Measurements from ENCODE around the gene PEAR1.

Gene PEAR1

DNA sequence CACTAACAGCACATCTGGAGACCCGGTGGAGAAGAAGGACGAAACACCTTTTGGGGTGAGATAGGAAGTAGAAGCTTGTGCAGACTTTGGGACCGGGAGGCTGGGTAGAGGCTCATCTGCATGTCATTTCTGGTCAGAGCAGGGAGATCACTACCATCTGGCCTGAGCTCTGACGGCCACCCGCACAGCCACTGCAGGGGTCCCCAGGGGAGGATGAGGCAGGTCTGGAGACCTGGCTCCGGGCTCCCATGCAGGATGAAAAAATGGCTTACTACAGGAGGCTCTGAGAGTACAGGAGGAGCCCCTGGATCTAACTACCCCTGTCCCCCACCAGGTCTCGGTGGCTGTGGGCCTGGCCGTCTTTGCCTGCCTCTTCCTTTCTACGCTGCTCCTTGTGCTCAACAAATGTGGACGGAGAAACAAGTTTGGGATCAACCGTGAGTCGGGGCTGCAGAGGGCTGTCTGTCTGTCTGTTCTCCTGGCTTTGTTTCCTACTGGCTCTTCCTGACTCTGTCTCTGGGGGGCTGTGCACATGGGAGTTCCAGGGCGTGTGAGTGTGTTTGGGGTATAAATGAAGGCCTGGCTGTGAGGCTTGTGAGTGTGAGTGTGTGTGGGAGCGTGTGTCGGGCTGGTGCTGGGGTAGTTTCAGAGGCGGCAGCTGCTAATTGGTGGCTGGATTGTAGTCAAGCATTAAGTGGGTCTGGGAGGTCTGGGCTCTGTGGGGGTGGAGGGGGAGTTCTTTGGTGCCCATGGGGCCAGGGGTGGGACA lies 18.8 kb upstream of the PEAR1 start:
- TF ChIP-seq, protein P1, sequence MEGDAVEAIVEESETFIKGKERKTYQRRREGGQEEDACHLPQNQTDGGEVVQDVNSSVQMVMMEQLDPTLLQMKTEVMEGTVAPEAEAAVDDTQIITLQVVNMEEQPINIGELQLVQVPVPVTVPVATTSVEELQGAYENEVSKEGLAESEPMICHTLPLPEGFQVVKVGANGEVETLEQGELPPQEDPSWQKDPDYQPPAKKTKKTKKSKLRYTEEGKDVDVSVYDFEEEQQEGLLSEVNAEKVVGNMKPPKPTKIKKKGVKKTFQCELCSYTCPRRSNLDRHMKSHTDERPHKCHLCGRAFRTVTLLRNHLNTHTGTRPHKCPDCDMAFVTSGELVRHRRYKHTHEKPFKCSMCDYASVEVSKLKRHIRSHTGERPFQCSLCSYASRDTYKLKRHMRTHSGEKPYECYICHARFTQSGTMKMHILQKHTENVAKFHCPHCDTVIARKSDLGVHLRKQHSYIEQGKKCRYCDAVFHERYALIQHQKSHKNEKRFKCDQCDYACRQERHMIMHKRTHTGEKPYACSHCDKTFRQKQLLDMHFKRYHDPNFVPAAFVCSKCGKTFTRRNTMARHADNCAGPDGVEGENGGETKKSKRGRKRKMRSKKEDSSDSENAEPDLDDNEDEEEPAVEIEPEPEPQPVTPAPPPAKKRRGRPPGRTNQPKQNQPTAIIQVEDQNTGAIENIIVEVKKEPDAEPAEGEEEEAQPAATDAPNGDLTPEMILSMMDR (IDR thresholded peaks at IDR 0.05; ENCODE audit: unreplicated experiment in 3 of 3), result no peak
- Mint-ChIP-seq H3K9me3 (no peaks in the 10 kb centered on the region), H3K27ac (peak overlapping the region in 2 of 3 experiments; percentile 6 to 41), H3K4me3 (peak overlapping the region in 1 of 3 experiments; percentile 0), H3K4me1 (peaks cover 52% of the 10 kb centered on the region), H3K27me3 (ENCODE audit: low read depth) (peaks cover 36% of the 10 kb centered on the region), H3K36me3 (ENCODE audit: low read depth) (no peaks in the 10 kb centered on the region)

DNA sequence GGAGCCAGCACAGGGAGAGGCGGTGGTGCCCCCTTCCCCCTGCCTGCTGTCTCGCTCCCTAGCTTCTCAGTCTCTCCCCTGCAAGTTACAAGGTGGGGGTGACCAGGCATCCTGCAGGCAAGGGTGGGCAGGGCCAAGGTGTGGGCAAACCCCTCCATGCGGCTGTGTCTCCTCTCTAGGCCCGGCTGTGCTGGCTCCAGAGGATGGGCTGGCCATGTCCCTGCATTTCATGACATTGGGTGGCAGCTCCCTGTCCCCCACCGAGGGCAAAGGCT lies 18.2 kb upstream of the PEAR1 start:
- Mint-ChIP-seq H3K4me1 (peaks cover 50% of the 10 kb centered on the region), H3K36me3 (ENCODE audit: low read depth) (no peaks in the 10 kb centered on the region), H3K27me3 (ENCODE audit: low read depth) (peaks cover 34% of the 10 kb centered on the region), H3K27ac (peak overlapping the region in 2 of 3 experiments; percentile 6 to 41), H3K9me3 (no peaks in the 10 kb centered on the region), H3K4me3 (no peak overlapping the region)
- TF ChIP-seq, protein P1 (IDR thresholded peaks at IDR 0.05; ENCODE audit: unreplicated experiment in 3 of 3), result no peak

DNA sequence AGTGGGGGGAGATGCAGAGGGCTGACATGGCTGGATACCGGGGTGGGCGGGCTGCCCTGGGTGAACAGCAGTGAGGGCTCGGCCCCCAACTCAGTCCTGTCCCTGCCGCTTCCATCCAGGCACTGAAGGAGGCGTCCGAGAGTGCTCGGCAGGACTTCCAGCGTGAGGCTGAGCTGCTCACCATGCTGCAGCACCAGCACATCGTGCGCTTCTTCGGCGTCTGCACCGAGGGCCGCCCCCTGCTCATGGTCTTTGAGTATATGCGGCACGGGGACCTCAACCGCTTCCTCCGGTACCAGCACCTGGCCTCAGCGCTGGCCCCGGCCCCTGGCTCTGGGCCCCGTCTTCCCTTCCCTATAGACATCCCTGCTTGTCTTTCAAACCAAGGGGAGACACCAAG lies 17.2 kb upstream of the PEAR1 start:
- peaks cover 41% of the 10 kb centered on the region for H3K27me3 Mint-ChIP-seq (ENCODE audit: low read depth)
- H3K4me1 Mint-ChIP-seq, result peaks cover 47% of the 10 kb centered on the region
- no peaks in the 10 kb centered on the region for H3K36me3 Mint-ChIP-seq (ENCODE audit: low read depth)
- H3K4me3 Mint-ChIP-seq, result no peak overlapping the region
- H3K27ac Mint-ChIP-seq, result no peak overlapping the region
- TF ChIP-seq, protein P1 (IDR thresholded peaks at IDR 0.05; ENCODE audit: unreplicated experiment in 3 of 3), result peak in 2 of 3 experiments; percentile 13 to 33
- H3K9me3 Mint-ChIP-seq, result no peaks in the 10 kb centered on the region

DNA sequence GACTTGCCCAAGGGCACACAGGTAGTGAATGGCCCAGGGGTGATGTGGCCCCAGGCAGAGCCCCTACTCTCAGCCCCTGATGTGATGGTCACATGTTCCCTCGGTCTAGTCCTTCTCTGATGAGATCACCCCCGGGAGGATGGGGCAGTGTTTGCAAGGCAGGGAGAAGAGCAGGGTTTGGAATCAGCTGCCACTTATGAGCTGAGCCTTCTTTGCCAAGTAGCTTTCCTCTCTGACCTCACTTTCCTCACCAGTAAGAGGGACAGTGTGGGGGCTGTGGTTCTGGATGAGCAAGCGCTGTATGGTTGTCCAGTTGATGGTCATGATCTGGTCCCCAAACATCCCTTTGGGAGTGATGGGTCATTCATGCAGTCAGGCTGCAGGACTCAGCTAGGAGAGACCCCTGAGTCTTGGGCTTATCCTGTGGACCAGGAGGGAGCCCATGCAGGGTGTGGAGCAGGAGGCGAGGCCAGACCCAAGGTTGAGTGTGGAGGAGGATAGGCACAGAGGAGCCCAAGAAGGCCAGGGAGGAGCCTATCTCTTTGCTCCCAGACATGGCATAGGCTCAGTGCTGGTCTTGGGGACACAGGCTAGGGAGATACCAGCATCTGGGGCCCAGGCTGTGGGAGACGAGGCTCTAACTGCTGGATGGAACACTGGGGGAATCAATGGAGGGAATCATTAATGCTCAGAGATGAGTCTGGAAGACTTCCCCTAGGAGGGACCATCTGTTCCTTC lies 15.9 kb upstream of the PEAR1 start:
- Mint-ChIP-seq H3K36me3 (ENCODE audit: low read depth) (no peaks in the 10 kb centered on the region), H3K27me3 (ENCODE audit: low read depth) (peaks cover 42% of the 10 kb centered on the region), H3K9me3 (no peaks in the 10 kb centered on the region), H3K4me3 (no peak overlapping the region), H3K27ac (peak overlapping the region in 1 of 3 experiments; percentile 44), H3K4me1 (peaks cover 35% of the 10 kb centered on the region)
- TF ChIP-seq, protein P1 (IDR thresholded peaks at IDR 0.05; ENCODE audit: unreplicated experiment in 3 of 3), result no peak

DNA sequence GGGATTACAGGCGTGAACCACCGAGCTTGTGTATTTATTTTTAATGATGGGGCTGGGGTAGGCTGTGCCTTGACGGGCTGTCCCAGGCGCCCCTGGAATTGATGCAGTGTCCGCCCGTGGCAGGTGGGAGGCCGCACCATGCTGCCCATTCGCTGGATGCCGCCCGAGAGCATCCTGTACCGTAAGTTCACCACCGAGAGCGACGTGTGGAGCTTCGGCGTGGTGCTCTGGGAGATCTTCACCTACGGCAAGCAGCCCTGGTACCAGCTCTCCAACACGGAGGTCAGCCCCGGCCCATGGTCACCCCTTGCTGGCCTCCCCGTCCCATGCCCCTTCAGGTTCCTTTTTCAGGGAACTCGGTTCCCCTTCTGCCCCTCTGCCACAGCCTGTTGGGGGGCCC lies 13.6 kb upstream of the PEAR1 start:
- H3K27ac Mint-ChIP-seq, result no peak overlapping the region
- H3K9me3 Mint-ChIP-seq, result no peaks in the 10 kb centered on the region
- H3K4me1 Mint-ChIP-seq, result peaks cover 33% of the 10 kb centered on the region
- no peak overlapping the region for H3K4me3 Mint-ChIP-seq
- H3K27me3 Mint-ChIP-seq (ENCODE audit: low read depth), result peaks cover 55% of the 10 kb centered on the region
- TF ChIP-seq, protein P1 (IDR thresholded peaks at IDR 0.05; ENCODE audit: unreplicated experiment in 3 of 3), result no peak
- no peaks in the 10 kb centered on the region for H3K36me3 Mint-ChIP-seq (ENCODE audit: low read depth)

All from nephron (organoid).